GM21619 (cell line): ENCODE results near the gene PRXL2B.
A peak's percentile ranks its signal among the peaks of the same experiment; 100 is the strongest.
"Not testable (repeated sequence)": the region's sequence is repeated elsewhere in the genome, so short reads cannot be mapped to it uniquely, and the experiment has no call there.

Experiments
- ATAC-seq: cut with Tn5 transposase; IDR thresholded peaks from one replicate; pipeline ENCODE4 v1.9.1; 2021; ENCODE audit not compliant: unreplicated experiment

Gene PRXL2B

GRCh38 chr1:2586154-2587070 lies at the start of gene PRXL2B:
Gene PRXL2B, plus strand, starts transcription at chr1:2586777. Its CDS starts 109 bp downstream, at chr1:2586886.
- ATAC-seq, result peak; percentile 59

- ATAC-seq, result no peak
Observed at GRCh38 chr1:2537784-2538115, 48.8 kb upstream of the PRXL2B start.

GRCh38 chr1:2538376-2538775 lies 48.2 kb upstream of the PRXL2B start:
- no peak for ATAC-seq

- ATAC-seq, result no peak
Observed at GRCh38 chr1:2538872-2539271, 47.7 kb upstream of the PRXL2B start.

GRCh38 chr1:2539312-2539907 lies 47.2 kb upstream of the PRXL2B start:
- ATAC-seq, result no peak

- no peak for ATAC-seq
Observed at GRCh38 chr1:2540816-2541492, 45.6 kb upstream of the PRXL2B start.

GRCh38 chr1:2541619-2542245 lies 44.8 kb upstream of the PRXL2B start:
- no peak for ATAC-seq

- no peak for ATAC-seq
Observed at GRCh38 chr1:2542246-2542915, 44.2 kb upstream of the PRXL2B start.

GRCh38 chr1:2543543-2544092 lies 43.0 kb upstream of the PRXL2B start:
- no peak for ATAC-seq

- ATAC-seq, result no peak
Observed at GRCh38 chr1:2544093-2544874, 42.3 kb upstream of the PRXL2B start.

GRCh38 chr1:2544875-2545640 lies 41.5 kb upstream of the PRXL2B start:
- ATAC-seq, result no peak

GRCh38 chr1:2545754-2546514 lies 40.6 kb upstream of the PRXL2B start:
- peak; percentile 30 for ATAC-seq

- peak; percentile 34 for ATAC-seq
Observed at GRCh38 chr1:2546515-2547209, 39.9 kb upstream of the PRXL2B start.

- ATAC-seq, result no peak
Observed at GRCh38 chr1:2547210-2548067, 39.1 kb upstream of the PRXL2B start.

- no peak for ATAC-seq
Observed at GRCh38 chr1:2548068-2548589, 38.4 kb upstream of the PRXL2B start.

GRCh38 chr1:2549367-2550029 lies 37.1 kb upstream of the PRXL2B start:
- ATAC-seq, result not testable (repeated sequence)
